NCI-H187 treated with DMSO at 0.1 percent for 48 hours (cell line): Measurements from ENCODE around the gene CD24.

Source experiments
- DNase-seq: peaks from one replicate; lab custom pipeline; 2025; lab: John Stamatoyannopoulos, UW

The CD24 gene

GRCh38 chr6:106967936-106968555 is 6.5 kb downstream of the CD24 start:
- DNase-seq: no peak

DNA sequence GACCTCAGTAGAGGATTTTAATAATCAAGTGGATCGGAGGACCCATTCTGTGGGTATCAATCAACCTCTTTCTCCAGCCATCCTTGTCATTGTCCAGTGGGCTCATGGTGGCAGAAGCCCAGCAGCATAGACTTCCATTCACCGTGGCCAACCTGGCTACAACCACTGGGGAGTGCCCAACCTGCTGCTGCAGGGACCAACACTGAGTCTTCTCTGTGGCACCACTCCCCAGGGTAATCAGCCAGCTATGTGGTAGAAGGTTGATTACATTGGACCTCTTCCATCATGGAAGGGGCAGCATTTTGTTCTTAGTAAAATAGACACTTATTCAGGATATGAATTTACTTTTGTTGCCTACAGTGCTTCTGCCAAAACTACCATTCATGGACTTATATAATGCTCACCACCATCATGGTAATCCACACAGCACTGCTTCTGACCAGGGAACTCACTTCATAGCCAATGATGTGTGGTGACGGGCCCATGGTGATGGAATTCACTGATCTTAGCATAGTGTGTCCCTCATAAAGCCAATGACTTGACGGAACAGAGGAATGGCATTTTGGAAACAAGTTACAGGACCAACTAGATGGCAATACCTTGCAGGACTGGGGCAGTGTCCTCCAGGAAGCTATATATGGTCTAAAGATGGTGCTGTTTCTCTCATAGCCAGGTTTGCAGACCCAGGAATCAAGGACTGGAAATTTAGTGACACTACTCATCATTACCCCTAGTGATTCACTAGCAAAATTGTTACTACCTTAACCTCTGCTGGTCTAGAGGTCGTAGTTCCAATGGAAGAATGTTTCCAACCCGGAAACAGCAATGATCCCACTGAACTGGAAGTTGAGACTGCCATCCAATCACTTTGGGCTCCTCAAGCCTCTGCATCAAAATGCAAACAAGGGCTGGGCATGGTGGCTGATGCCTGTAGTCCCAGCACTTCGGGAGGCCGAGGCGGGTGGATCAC is 7.6 kb downstream of the CD24 start:
- no peak for DNase-seq

DNA sequence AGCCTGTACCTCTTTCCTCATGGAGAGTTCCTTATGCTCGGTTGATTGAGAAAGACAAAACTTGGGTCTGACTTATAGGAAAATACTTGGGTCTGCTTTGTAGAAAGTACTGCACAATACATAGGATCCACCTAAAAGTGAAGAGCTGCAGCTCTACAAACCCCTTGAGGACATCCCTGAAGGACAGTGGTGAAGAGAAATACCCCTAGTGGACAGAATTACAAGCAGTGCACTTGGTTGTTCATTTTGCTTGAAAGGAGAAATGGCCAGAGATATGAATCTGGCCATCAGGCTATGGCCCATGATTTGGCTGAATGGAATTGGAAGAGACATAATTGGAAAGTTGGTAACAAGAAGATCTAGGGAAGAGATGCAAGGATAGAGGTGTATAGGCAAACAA is 8.3 kb downstream of the CD24 start:
- DNase-seq: no peak

DNA sequence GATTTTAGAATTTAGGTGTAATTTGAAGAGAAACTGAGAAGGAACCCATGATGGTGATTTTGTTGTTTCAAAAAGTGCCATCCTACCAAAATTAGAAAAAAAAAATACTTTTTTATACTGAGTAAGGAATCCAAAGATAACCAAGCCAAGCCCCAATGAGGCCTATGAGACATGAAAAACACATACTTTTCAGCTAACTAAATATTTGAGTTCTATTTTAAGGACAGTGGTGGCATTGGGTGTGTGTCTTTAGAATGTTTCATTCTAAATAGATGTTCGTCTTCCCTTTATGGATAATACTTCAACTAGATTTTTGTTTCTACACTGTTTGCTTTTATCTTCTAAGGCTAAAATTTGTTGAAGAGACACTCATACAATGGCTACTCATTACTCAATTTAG is 9.6 kb downstream of the CD24 start:
- no peak for DNase-seq

DNA sequence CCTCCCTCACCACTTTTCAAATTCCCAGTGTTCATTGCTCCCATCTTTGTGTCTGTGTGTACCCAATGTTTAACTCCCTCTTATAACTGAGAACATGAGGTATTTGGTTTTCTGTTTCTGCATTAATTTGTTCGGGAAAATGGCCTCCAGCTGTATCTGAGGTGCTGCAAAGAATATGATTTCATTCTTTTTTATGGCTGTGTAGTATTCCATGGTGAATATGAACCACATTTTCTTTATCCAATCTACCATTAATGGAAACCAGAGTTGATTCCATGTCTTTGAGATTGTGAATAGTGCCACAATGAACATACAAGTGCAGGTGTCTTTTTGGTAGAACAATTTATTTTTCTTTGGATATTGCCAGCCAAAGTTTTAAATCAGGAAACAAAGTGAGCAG is 10.4 kb downstream of the CD24 start:
- no peak for DNase-seq

GRCh38 chr6:106963544-106963943 is 11.0 kb downstream of the CD24 start:
- DNase-seq: no peak

DNA sequence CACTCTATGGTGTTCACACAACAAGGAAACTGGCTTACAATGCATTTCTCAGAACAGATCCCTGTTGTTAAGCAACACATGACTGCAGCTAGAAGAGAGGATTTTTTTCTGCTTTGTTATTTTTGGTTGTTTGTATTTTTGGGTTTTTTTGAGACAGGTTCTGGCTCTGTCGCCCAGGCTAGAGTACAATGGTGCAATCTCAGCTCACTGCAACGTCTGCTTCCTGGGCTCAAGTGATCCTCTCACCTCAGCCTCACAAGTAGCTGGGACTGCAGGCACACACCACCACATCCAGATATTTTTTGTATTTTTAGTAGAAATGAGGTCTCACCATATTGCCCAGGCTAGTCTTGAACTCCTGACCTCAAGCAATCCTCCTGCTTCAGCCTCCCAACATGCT is 12.7 kb downstream of the CD24 start:
- no peak for DNase-seq

DNA sequence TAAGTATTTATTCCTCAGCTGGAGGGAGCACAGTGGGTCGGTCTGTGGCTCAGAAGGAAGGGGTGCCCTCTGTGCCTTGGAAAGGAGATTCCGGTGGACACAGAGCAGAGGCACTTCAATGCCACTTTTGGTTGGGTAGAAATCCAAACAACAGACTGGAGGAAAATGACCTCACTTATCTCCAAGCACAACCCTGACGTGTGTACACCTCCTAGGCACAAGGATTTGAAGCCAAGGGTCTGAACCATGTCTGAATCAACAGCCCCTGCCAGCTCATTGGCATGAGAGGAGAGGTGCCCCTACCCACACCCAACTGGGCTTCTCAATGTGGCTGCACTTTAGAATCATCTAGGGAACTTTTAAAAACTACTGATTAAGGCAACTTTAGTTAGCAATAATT is 13.4 kb downstream of the CD24 start:
- DNase-seq: no peak

DNA sequence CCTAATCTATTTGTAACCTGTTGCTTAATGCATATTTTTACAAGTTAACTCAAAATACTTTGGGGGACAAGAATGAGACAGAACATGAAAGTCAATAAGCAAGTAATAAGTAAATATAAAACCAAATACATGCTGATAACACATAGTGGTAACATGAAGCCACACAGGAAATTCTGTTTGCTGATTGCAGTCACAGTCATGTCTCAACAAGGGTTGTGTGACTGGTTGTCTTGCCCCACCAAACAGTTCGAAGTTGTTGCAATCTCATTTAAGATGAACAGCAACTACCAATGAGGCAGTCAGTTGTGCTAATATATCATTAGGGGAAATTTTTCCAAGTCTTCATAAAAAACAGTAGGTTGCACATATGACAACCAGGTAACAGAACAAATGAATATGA is 14.5 kb downstream of the CD24 start:
- no peak for DNase-seq

DNA sequence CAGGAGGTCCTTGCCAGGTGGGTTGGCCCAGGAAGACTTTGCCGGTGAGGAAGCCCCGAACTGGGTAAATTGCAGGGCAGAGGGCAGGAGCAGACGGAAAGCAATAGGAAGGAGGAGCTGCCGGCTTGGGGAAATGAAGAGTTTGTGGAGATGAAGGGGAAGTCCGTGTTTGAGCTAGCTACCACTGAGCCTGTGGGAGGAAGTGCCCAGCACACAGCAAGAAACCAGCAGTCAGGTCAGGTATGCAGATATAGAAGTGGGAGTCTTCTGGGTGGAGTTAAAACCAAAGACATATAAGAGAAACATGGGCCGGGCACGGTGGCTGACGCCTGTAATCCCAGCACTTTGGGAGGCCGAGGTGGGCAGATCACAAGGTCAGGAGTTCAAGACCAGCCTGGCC is 34.7 kb downstream of the CD24 start:
- no peak for DNase-seq

DNA sequence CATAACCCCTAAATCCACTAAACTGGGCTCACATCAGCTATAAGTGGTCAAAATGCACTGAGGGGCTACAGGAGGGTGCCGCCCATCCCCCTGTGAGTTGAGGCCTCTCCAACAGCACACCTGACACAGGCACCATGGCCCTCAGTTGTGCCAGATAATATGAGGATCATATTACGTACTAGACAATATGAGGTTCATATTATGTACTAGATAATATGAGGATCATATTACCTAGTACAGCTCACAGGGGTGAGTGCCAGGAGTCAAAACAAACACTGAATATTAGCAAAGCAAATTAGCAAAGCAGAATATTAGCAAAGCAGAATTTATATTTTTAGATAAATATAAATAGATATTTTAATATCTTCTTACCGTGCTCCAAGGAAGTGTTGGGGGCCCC is 35.3 kb downstream of the CD24 start:
- DNase-seq: no peak

DNA sequence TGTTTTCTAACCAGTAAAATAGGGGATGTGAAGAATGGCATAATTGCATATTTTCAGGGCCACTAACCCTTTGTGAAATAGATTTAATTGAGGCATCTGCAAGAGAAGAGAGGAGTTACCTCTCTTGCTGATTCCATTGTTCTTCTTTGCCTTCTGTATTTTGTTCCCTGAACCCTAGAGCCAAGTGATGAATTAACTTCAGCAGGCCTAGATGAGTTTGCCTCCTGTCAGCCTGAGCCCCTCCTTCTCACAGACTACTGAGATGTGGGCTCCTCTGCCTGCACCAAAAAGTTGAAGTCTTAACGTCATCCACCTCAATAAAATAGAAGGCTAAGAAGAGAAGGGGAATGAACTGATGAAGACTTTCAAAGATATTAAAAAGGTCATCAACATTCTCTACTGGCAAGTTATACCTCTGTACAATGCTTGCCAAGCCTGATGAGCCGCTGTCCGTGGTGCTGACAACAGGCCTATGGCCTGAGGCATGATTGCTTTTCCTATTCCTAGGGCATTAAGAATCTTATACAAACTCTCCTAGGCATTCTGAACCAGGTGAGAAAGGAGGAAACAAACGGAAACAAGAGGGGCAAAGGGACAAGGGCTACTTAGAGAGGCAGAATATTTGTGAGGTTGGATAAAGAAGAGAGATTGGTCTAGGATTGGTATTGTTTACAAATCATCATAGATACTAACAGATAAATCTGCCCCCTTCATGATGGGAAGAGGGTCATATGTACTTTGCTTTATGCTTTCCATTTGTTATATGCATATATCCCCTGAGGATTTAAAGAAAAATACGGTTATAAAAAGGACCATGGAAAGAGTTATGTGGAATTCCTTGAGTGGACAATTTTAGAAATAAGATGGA is 46.8 kb downstream of the CD24 start:
- no peak for DNase-seq

DNA sequence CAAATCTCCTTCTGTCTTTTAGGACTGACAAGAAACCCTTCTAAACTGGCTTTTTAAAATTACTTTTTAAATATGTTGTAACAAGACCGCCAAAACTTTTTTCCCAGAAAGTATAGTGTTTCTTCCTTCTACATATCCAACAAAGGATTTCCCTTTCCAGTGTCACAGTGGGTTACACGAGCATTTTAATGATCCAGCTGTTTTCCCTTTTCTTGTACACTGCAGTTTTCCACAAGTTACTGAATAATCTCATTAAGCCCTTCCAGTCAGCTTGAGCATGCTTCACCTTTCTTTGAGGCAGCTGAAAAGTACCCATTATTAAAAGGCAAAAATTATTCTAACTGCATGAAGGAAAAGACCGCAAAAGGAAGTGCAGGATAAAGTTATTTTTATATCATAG is 48.6 kb downstream of the CD24 start:
- DNase-seq: no peak

- no peak for DNase-seq
These were observed 49.6 kb downstream of the CD24 start for GRCh38 chr6:106924694-106925523.

DNA sequence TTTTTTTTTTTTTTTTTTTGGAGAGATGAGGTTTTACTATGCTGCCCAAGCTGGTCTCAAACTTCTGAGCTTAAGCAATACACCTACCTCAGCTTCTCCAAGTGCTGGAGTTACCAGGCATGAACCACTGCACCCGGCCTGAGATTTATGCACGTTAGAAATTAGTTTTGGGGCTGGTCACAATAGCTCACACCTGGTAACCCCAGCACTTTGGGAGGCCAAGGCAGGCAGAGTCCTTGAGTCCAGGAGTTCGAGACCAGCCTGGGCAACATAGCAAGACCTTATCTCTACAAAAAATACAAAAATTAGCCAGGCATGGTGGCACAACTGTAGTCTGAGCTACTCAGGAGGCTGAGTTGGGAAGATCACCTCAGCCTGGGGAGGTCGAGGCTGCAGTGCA is 51.9 kb downstream of the CD24 start:
- no peak for DNase-seq
